H1 (cell line): ENCODE measurements around the gene TNIK. TPM values are rescaled to one million over a fixed set of nuclear protein-coding genes. Genes with fewer than 3 reads are reported as not detected.

Experiments used
- CTCF ChIA-PET: fragments of 300-600 bp; sonication (Branson Sonifier 250); formaldehyde crosslinking; loops from one replicate; lab custom pipeline; 2021; ENCODE audit not compliant: partially characterized antibody; lab: Charles Lee
- POLR2A ChIA-PET: fragments of 300-600 bp; sonication (Branson Sonifier 250); formaldehyde crosslinking; loops from one replicate; lab custom pipeline; 2021; ENCODE audit warnings: inconsistent platforms; ENCODE audit not compliant: partially characterized antibody; lab: Charles Lee
- DNase-seq, 2 experiments: peaks; one replicate each; pipeline versions ENCODE4 v3.0.0 to v3.0.0-alpha.2; 2010 to 2022; ENCODE audit warnings: low spot score in 2 of 2, low read depth in 1 of 2, mixed read lengths in 1 of 2
- FAIRE-seq: peaks from 2 replicates; lab custom pipeline; 2011; peaks lifted over from hg19 to GRCh38; lab: Jason Lieb, UNC
- H2AFZ ChIP-seq: 2 replicates; pipeline ENCODE4 v1.8.1; 2012; ENCODE audit warnings: low read length, inconsistent platforms
- H2AK5ac ChIP-seq: 2 replicates; pipeline ENCODE4 v1.6.1; 2013; ENCODE audit warnings: low read depth, low read length
- H2BK120ac ChIP-seq: replicated peaks from 2 replicates; pipeline ENCODE3; 2013; ENCODE audit warnings: low read depth, low read length, inconsistent platforms
- H2BK12ac ChIP-seq: 2 replicates; pipeline ENCODE4 v1.6.1; 2013; ENCODE audit warnings: low read depth, low read length
- H2BK15ac ChIP-seq: 2 replicates; pipeline ENCODE4 v1.6.1; 2013; ENCODE audit warnings: low read length
- H2BK20ac ChIP-seq: 2 replicates; pipeline ENCODE4 v1.6.1; 2013; ENCODE audit warnings: low read length
- H2BK5ac ChIP-seq: 2 replicates; pipeline ENCODE4 v1.6.1; 2013; ENCODE audit warnings: low read depth, low read length
- H3K14ac ChIP-seq: 2 replicates; pipeline ENCODE4 v1.6.1; 2013; ENCODE audit warnings: inconsistent platforms; ENCODE audit not compliant: insufficient read length
- H3K18ac ChIP-seq: 2 replicates; pipeline ENCODE4 v1.6.1; 2013; ENCODE audit warnings: low read length; ENCODE audit errors: extremely low read depth
- H3K23ac ChIP-seq: 2 replicates; pipeline ENCODE4 v1.6.1; 2013; ENCODE audit warnings: inconsistent platforms; ENCODE audit not compliant: insufficient read length
- H3K23me2 ChIP-seq: 2 replicates; pipeline ENCODE4 v1.6.1; 2013; ENCODE audit warnings: low read depth, low read length
- H3K27ac ChIP-seq: 2 replicates; pipeline ENCODE4 v1.6.1; 2011; ENCODE audit warnings: low read depth, low read length, inconsistent platforms
- H3K27me3 ChIP-seq, 4 experiments: replicated peaks in 1 of 4; 1 replicate in 1 of 4; 2 replicates in 3 of 4; pipeline versions ENCODE4 v1.6.1 to v1.8.1; 2011 to 2013; ENCODE audit warnings: low read length in 3 of 4, mild to moderate bottlenecking in 3 of 4, inconsistent platforms in 2 of 4, mixed read lengths in 2 of 4, moderate library complexity in 1 of 4; ENCODE audit not compliant: control insufficient read depth in 3 of 4, insufficient read depth in 3 of 4; ENCODE audit errors: extremely low read depth in 1 of 4
- H3K36me3 ChIP-seq, 4 experiments: 2 replicates each; pipeline versions ENCODE4 v1.6.1 to v1.8.1; 2011 to 2013; ENCODE audit warnings: mild to moderate bottlenecking in 4 of 4, low read length in 3 of 4, moderate library complexity in 2 of 4, control low read depth in 1 of 4, inconsistent platforms in 1 of 4; ENCODE audit not compliant: insufficient read depth in 4 of 4, control insufficient read depth in 2 of 4
- H3K4ac ChIP-seq: replicated peaks from 2 replicates; pipeline ENCODE3; 2013; ENCODE audit warnings: low read length, low read depth, mixed read lengths, inconsistent platforms; ENCODE audit not compliant: insufficient read length
- H3K4me1 ChIP-seq, 4 experiments: replicated peaks in 1 of 4; 1 replicate in 1 of 4; 2 replicates in 3 of 4; pipeline versions ENCODE4 v1.6.1 to v1.8.1; 2011 to 2013; ENCODE audit warnings: low read length in 3 of 4, inconsistent platforms in 2 of 4, mixed read lengths in 1 of 4; ENCODE audit not compliant: insufficient read depth in 4 of 4, control insufficient read depth in 3 of 4
- H3K4me2 ChIP-seq, 2 experiments: 2 replicates each; pipeline versions ENCODE4 v1.6.1 to v1.8.1; 2011 to 2013; ENCODE audit warnings: low read depth in 2 of 2, low read length in 2 of 2, control low read depth in 1 of 2, inconsistent platforms in 1 of 2, mild to moderate bottlenecking in 1 of 2; ENCODE audit not compliant: insufficient read depth in 1 of 2
- H3K4me3 ChIP-seq, 4 experiments: fragments of 200-600, 300-600 bp in 1 of 4; sonication (generic), shearing (Covaris generic), sonication (Bioruptor Twin) in 1 of 4; 2 replicates each; pipeline versions ENCODE4 v1.5.1 to v1.8.1; 2011 to 2016; ENCODE audit warnings: low read length in 4 of 4, low read depth in 3 of 4, control low read depth in 2 of 4, inconsistent platforms in 2 of 4, mild to moderate bottlenecking in 2 of 4, mixed read lengths in 1 of 4, moderate library complexity in 1 of 4; ENCODE audit not compliant: insufficient read depth in 2 of 4; ENCODE audit errors: extremely low read depth in 1 of 4
- H3K56ac ChIP-seq: replicated peaks from 2 replicates; pipeline ENCODE3; 2013; ENCODE audit warnings: low read depth, mild to moderate bottlenecking, mixed read lengths, low read length, inconsistent platforms; ENCODE audit not compliant: insufficient read length
- H3K79me1 ChIP-seq: 2 replicates; pipeline ENCODE4 v1.6.1; 2013; ENCODE audit warnings: low read depth, low read length, control low read depth
- H3K79me2 ChIP-seq, 2 experiments: 2 replicates each; pipeline versions ENCODE4 v1.6.1 to v1.8.1; 2012 to 2013; ENCODE audit warnings: low read length in 2 of 2, mild to moderate bottlenecking in 2 of 2, inconsistent platforms in 1 of 2; ENCODE audit not compliant: insufficient read depth in 2 of 2, control insufficient read depth in 1 of 2
- H3K9ac ChIP-seq, 4 experiments: replicated peaks in 1 of 4; 1 replicate in 1 of 4; 2 replicates in 3 of 4; pipeline versions ENCODE4 v1.6.1 to v1.8.1; 2011 to 2013; ENCODE audit warnings: low read depth in 3 of 4, low read length in 3 of 4, control low read depth in 2 of 4, mild to moderate bottlenecking in 2 of 4, moderate library complexity in 2 of 4, inconsistent platforms in 1 of 4; ENCODE audit errors: extremely low read depth in 1 of 4
- H3K9me3 ChIP-seq, 2 experiments: 2 replicates each; pipeline versions ENCODE4 v1.6.1 to v1.8.1; 2012 to 2013; ENCODE audit warnings: mild to moderate bottlenecking in 2 of 2, moderate library complexity in 2 of 2, control low read depth in 1 of 2, inconsistent platforms in 1 of 2, low read depth in 1 of 2, low read length in 1 of 2, mixed read lengths in 1 of 2; ENCODE audit not compliant: insufficient read depth in 2 of 2
- H4K20me1 ChIP-seq, 2 experiments: replicated peaks in 1 of 2; 2 replicates each; pipeline versions ENCODE3 to v1.8.1; 2011 to 2013; ENCODE audit warnings: inconsistent platforms in 2 of 2, low read length in 2 of 2, mild to moderate bottlenecking in 1 of 2; ENCODE audit not compliant: insufficient read depth in 2 of 2, control insufficient read depth in 1 of 2
- H4K5ac ChIP-seq: 2 replicates; pipeline ENCODE4 v1.6.1; 2013; ENCODE audit warnings: low read length, low read depth, mixed read lengths, inconsistent platforms; ENCODE audit not compliant: insufficient read length
- H4K8ac ChIP-seq: 2 replicates; pipeline ENCODE4 v1.8.0; 2013; ENCODE audit warnings: mild to moderate bottlenecking, moderate library complexity, low read length, inconsistent platforms; ENCODE audit not compliant: insufficient read depth; ENCODE audit errors: extremely low read depth
- H4K91ac ChIP-seq: replicated peaks from 2 replicates; pipeline ENCODE3; 2013; ENCODE audit warnings: low read length, mixed read lengths, inconsistent platforms; ENCODE audit not compliant: insufficient read length
- RXRA ChIP-seq: IDR thresholded peaks from 2 replicates; pipeline ENCODE4 v1.6.1; 2011; ENCODE audit warnings: low read depth, mild to moderate bottlenecking, low read length, moderate library complexity; ENCODE audit not compliant: insufficient read depth
- WGBS, 2 experiments: shearing (Covaris generic) in 1 of 2; methylation state at CpG; one replicate each; pipeline versions ENCODE4 v1.1.6 to v1.1.7; 2013 to 2015; ENCODE audit warnings: low lambda C conversion rate in 2 of 2, mixed read lengths in 2 of 2, inconsistent platforms in 1 of 2, low coverage in 1 of 2, missing lambda C conversion rate in 1 of 2; ENCODE audit not compliant: insufficient replicate concordance in 2 of 2, insufficient coverage in 1 of 2, insufficient read length in 1 of 2; ENCODE audit errors: extremely low coverage in 1 of 2, missing lambda C conversion rate in 1 of 2; 5-methylcytosine and 5-hydroxymethylcytosine counted together
- polyA plus RNA-seq, 7 experiments: library from polyadenylated mRNA; depleted of rRNA in 3 of 7; stranded (reverse) in 5 of 7; unstranded in 2 of 7; fragments of >200 nt in 5 of 7; fragments of 200-250 nt in 2 of 7; gene quantifications; 1 replicate in 5 of 7; 2 replicates in 1 of 7; 4 replicates in 1 of 7; pipeline versions ENCODE4 v1.2.1 to v1.2.3, GENCODE V29; 2011 to 2013; ENCODE audit warnings: missing spikeins in 2 of 7, mixed read lengths in 2 of 7
- total RNA-seq: library from RNA; stranded (reverse); fragmentation: NEBNext Ultra II Directional; extraction: Animal tissue kit (Norgen Biotek cat#: 25700); gene quantifications from 2 replicates; pipeline ENCODE4 v1.2.1, GENCODE V29; 2021

TNIK gene
- total and polyA plus RNA-seq, 2 of the 8 experiments (the other 6 are each of a cell fraction or from before 2014, with no cell fraction given): 7.4 to 42.0 TPM

GRCh38 chr3:171190668-171191067, 269.5 kb downstream of the TNIK start:
- Histone ChIP-seq H3K18ac (no peak overlapping the region), H3K4me2 (no peak overlapping the region), H2BK15ac (no peak overlapping the region), H3K79me2 (no peaks in the 10 kb centered on the region), H4K8ac (no peak overlapping the region), H3K23me2 (no peaks in the 10 kb centered on the region), H2AK5ac (no peak overlapping the region), H2BK20ac (no peak overlapping the region), H3K79me1 (no peaks in the 10 kb centered on the region), H3K4ac (no peak overlapping the region), H3K27ac (no peak overlapping the region), H3K9me3 (no peaks in the 10 kb centered on the region), H3K14ac (no peak overlapping the region), H3K4me3 (no peak overlapping the region), H3K4me1 (peaks cover 0 to 7% (median 3%) of the 10 kb centered on the region in 4 experiments; a peak in 4 of 7 replicates), H4K91ac (no peak overlapping the region), H3K56ac (no peak overlapping the region), H3K36me3 (no peaks in the 10 kb centered on the region), H3K27me3 (no peaks in the 10 kb centered on the region), H4K20me1 (no peaks in the 10 kb centered on the region), H2BK12ac (no peak overlapping the region), H2BK120ac (no peak overlapping the region), H2BK5ac (no peak overlapping the region), H2AFZ (no peak overlapping the region), H3K23ac (no peak overlapping the region), H4K5ac (no peak overlapping the region), H3K9ac (no peak overlapping the region)
- FAIRE-seq (no peak), DNase-seq (no peak)
- 79% methylated on average over 1 of the region's 1 CpG; no CpG with 5 or more reads in 1 of the 2 experiments for WGBS, 2 experiments
- ChIA-PET CTCF (interaction anchor here (1.3 to 4.2 kb wide), 2 partner anchors 16 to 372 kb away, joined by 3 to 23 read pairs; no protein-coding TSS in a partner anchor), POLR2A (no interaction called here)
- no peak for TF ChIP-seq RXRA
